Measurements from ENCODE around the gene PERM1.
"Not testable (repeated sequence)": the region's sequence is repeated elsewhere in the genome, so short reads cannot be mapped to it uniquely, and the experiment has no call there.

Gene PERM1

DNA sequence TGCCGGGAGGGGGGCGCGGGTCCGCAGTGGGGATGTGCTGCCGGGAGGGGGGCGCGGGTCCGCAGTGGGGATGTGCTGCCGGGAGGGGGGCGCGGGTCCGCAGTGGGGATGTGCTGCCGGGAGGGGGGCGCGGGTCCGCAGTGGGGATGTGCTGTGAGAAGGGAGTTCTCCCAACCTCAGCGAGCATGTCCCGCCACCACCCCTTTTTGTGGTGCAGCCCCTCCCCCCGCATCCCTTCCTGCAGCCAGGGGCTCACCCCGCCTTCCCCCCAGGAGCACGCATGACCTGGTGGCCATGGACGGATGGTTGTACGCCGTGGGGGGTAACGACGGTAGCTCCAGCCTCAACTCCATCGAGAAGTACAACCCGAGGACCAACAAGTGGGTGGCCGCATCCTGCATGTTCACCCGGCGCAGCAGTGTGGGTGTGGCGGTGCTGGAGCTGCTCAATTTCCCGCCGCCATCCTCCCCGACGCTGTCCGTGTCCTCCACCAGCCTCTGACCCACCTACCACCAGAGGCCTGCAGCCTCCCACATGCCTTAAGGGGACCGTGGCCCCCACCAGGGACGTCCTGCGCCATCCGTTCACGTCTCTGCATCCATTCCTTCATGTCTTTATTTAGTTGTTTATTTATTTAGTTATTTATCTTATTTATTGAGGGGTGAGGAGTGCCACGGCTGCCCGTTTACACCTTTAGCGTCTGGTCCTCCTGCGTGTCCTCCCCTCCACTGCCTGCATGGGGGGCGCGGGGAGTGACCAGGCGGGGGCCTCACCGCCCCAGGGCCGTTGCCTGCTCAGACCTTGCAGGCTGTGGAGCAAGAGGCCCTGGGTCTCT is 17.0 kb downstream of the PERM1 start:
- no peak for DNase-seq

DNA sequence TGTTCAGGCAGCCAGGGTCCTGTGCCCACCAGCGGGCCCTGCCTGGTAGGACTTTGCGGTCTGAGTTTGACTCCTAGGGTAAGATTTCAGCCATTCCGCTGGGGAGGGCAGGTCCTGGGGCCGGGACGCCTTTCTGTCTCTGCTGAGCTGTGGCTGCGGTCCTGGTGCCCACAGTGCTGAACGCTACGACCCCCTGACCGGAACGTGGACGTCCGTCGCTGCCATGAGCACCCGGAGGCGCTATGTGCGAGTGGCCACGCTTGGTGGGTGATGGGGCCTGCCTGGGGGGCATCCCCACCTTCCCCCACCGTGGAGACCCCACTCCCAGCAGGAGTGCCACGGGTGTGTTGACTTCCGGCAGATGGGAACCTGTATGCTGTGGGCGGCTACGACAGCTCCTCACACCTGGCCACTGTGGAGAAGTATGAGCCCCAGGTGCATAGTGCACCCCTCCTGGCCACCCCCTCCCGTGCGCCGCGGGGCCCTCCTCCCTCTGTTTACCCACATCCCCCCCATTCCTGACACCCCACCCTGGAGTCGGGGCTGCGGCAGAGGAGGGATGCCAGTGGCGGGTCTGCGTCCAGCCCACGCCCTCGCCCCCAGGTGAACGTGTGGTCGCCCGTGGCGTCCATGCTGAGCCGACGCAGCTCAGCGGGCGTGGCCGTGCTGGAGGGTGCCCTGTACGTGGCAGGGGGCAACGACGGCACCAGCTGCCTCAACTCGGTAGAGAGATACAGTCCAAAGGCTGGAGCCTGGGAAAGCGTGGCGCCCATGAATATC is 18.0 kb downstream of the PERM1 start:
- DNase-seq = no peak

DNA sequence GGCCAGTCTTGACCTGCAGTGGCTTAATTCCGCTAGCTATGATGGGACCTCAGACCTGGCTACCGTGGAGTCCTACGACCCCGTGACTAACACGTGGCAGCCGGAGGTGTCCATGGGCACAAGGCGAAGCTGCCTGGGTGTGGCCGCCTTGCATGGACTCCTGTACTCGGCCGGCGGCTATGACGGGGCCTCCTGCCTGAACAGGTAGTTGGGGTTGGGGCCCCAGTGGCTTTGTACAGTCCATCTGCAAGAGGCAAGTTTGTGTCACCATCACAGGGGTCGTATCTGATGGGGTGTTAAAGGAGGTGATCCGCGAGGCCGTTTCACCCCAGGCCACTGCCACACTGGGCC is 18.6 kb downstream of the PERM1 start:
- DNase-seq = no peak

DNA sequence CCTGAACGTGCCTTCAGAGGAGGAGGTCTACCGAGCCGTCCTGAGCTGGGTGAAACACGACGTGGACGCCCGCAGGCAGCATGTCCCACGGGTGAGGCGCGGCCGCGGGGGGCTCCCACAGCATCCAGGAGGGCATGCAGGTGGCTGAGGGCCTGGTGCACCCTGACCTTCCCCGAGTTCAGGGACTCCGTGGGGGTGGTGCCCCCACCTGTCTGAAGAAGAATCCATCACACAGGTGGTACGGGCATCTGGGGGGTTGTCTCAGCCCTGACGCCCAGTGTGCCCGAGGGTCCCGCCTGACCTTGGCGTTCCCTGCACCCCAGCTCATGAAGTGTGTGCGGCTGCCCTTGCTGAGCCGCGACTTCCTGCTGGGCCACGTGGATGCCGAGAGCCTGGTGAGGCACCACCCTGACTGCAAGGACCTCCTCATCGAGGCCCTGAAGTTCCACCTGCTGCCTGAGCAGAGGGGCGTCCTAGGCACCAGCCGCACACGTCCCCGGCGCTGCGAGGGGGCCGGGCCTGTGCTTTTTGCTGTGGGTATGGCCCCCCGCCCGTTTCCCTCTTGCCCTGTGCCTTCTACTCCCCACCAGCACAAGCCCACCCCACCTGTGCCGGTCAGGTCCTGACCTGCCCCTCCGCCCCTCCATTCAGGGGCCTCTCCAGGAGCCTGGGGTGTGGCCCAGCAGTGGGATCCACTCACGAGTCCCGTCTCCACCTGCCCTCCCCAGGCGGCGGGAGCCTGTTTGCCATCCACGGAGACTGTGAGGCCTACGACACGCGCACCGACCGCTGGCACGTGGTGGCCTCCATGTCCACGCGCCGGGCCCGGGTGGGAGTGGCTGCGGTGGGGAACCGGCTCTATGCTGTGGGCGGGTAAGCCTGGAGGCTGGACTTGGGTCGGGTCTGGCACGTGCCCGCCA is 19.3 kb downstream of the PERM1 start:
- no peak for DNase-seq

DNA sequence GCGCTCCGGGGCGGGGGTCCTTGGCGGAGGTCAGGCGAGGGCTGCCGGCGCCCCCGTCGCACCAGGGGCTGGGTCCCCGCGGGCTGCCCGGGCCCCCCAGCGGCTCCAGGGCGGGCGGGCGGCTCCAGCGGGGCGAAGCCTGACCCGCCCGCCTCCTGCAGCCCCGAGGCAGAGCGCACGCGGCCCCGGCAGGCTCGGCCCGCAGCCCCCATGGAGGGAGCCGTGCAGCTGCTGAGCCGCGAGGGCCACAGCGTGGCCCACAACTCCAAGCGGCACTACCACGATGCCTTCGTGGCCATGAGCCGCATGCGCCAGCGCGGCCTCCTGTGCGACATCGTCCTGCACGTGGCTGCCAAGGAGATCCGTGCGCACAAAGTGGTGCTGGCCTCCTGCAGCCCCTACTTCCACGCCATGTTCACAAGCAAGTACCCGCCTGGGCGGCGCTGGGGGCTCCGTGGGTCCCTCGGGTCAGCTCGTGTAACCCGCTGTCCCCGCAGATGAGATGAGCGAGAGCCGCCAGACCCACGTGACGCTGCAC is 20.7 kb downstream of the PERM1 start:
- no peak for DNase-seq

DNA sequence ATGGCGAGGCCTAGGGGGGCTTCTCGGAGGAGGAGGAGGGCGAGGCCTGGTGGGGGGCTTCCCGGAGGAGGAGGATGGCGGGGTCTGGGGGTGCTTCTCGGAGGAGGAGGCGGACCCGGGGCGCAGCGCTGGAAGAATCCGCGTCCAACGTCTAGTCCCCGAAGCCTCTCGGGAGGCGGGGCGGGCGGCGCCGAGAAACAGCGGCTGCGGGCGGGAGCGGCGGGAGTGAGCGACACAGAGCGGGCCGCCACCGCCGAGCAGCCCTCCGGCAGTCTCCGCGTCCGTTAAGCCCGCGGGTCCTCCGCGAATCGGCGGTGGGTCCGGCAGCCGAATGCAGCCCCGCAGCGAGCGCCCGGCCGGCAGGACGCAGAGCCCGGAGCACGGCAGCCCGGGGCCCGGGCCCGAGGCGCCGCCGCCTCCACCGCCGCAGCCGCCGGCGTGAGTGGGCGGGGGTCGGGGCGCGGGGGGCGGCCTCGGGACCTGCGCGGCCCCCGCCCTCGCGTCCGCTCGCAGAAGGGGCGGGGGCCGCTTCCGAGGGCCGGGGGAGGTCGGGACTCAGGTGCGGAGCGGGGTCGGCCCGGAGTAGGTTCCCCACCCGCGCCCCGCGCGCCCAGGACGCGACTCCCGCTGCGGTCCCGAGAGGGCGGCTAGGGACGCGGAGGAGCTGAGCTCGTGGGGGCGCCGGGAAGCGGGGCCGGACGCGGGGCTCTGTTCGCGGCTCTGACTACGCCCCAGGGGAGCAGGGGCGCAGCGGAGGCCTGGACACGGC is 21.3 kb downstream of the PERM1 start, which contains the start of gene KLHL17:
KLHL17 (plus strand) TSS at position 222 of the 769 bp plus-strand sequence; CDS start at position 332, 110 bp downstream.
- peak; percentile 63 for DNase-seq

DNA sequence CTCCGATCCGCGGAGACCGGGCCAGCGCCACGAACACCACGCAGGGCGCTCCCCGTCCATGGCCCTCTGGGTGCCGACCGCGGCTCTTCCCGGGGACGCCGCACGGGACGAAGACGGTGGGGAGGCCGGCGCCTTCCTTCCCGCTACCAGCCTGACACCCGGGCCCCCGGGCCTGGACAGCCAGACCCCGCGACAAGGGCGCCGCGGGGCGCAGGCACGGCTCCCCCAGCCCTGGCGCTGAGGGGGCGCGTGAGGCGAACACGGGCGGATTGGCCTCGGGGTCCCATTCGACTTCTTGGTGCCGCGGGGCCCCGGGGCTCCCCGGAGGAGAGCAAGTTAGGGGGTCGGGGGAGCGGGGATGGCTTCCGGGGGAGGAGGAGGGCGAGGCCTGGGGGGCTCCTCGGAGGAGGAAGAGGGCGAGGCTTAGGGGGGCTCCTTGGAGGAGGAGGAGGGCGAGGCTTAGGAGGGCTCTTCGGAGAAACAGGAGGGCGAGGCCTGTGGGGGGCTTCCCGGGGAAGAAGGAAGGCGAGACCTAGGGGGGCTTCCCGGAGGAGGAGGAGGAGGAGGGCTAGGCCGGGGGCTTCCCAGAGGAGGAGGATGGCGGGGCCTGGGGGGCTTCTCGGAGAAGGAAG is 22.0 kb downstream of the PERM1 start:
- DNase-seq = no peak

DNA sequence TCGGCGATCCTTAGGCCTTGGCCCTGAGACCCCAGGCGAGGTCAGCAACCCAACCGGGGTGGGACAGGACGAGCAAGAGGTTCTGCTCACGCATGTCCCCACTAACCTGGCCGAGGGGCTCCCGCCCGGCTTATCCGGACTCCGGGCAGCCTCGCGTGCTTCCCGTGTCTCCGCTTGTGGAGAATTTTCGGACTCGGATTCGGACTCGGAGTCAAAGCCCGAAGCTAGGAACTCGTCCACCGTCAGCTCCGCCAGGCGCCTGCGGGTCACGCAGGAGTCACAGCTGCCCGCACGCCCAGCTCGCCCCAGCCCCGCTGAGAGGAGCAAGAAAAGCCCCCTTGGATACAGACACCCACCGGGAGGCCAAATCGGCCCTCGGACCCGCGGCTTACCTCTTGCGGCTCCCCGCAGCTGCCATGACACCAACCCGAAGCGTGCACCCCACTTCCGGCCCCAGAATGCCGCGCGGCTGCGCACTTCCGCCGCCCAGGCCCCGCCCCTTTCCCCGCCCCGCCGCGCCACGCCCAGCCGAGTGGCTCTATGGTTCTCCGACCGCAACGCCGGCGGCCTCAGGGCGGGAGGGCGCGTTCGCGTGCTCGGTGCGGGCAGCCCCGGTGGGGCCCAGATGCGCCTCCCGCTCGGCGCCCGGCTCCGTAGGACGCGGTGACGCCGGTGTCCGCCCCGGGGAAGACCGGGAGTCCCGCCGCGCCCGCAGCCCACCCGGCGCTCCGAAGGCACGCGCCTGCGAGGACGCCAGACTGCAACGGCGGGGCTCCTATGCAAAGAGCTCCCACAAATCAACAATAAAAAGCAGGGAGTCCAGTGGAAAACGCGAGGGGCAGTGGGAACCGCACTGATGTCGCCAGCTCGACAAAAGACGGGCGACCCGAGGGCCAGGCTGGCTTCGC is 22.8 kb downstream of the PERM1 start, which contains the start of gene NOC2L:
NOC2L (minus strand) TSS at position 434 of the 908 bp plus-strand sequence; CDS start at position 418, 16 bp downstream.
- DNase-seq = peak; percentile 85

DNA sequence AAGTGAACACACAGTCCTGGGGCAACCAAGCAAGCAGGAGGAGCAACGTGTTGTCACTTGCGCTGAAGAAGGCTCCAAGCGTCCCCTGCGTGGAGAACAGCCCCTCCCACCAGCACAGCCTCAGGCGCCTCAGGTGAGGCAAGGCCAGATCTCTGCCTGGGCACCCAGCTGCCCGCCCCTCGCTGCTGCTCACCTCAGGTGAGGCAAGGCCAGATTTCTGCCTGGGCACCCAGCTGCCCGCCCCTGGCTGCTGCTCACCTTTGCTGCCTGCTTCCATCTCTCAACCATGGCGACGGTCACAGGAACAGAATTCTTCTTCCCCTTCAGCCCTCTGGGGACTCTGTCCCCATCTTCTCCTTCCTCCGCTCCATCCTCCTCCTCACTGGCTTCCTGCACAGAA is 25.3 kb downstream of the PERM1 start:
- no peak for DNase-seq

DNA sequence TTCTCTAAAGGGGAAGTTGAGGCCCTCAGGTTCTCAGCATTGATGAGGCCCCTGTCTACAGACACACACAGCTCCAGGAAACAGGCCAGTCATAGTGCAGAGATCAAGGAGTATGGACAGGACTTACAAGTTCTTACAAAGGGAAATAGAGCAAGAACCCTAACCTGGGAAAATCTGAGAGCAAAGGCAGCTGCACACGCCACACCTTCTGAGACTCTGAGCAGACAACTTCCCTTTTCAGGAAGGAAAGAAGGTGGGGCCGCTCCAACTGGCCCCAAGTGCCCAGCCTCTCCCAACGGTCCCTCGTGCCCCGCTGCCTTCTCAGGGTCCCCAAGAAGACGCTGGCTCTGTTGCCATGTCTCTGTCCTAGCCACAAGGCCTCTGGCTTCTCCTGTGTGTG is 26.4 kb downstream of the PERM1 start:
- no peak for DNase-seq

DNA sequence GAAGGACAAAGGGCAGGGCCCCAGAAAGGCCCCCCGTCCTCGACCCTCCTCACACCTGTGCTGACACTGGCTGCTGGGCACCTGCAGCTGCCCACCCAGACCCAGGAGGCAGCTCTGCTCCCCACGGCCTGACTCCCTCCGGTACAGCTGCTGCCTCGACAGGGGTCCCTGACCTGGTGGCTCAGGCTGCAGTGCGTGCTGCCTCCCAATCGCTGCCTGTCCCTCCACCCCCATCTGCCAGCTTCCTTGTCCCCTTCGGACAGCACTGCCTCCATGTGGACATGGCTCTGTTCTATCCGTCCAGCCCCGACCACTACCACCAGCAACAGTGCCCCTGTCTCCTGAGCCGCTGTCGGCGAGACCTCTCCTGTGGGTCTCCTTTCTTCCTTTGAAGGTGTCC is 27.0 kb downstream of the PERM1 start:
- no peak for DNase-seq

DNA sequence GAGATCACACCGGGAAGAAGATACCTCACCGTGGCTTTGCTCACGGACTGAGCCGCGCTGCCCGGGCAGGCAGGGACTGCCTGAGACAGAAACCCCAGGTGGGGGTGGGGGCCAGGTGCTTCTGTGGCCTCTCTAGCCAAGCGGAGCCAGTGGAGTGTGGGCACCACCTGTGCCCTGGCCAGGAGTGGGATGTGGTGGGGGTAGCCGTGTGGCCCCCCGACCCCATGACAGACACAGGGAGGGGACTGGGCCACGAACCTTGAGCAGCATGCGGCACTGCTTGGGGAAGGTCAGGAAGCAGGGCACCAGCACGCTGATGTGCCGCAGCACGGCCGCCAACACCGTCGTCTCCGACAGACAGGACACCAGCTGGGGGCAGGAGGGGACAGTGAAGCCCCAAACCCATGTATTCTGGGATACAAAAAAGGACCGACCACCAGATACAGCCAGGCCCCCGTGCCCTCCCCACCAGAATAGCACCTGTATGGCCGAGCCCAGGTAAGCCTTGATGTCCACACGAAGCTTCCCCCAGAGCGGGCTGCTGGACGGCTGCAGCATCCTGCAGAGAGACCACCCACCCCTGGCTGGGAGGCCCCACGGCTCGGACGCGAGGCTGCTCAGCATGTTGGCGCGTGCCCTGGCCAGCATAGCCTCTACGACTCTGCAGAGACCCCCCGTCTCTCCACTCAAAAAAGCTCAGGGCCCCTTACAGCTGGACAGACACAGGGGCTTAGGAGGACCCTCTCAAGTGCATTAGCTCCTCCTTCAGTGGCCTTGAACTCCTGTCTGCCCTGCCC is 28.2 kb downstream of the PERM1 start:
- no peak for DNase-seq

DNA sequence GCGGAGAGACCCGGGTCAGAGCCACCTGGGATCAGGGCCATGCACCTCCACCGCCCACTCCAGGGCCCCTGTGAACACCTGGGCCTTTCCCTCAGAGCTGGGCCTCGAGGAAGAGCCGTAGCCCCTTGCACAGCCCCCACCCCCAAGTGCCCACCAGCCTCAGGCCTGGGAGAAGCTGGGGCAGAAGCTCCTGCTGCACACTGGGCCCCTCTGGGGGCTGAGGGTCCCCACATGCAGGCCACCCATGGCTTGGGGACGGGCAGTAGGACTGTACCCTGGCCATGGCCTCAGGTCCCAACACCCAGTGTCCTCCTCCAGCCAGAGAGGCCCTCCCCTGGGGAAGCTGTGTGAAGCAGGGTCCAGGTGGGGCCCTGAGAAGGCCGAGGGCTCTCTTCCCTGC is 29.3 kb downstream of the PERM1 start:
- no peak for DNase-seq

DNA sequence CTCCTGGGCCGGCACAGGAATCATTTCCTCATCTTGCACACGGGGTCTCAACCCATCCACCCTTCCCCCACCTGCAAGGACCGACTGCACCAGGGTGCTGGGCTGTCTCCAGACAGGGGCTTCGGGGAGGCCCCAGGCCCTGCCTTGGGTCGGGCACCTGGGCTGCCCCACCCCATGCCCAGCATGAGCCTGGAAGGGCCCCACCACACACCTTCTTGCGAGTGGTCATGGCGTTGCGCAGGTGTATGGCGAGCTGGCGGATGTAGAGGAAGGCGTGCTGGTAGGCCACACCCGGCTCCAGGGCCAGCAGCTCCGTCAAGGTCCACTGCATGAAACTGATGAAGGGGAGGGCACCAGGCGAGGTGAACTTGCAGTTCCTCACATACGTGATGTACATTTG is 29.7 kb downstream of the PERM1 start:
- DNase-seq = no peak

DNA sequence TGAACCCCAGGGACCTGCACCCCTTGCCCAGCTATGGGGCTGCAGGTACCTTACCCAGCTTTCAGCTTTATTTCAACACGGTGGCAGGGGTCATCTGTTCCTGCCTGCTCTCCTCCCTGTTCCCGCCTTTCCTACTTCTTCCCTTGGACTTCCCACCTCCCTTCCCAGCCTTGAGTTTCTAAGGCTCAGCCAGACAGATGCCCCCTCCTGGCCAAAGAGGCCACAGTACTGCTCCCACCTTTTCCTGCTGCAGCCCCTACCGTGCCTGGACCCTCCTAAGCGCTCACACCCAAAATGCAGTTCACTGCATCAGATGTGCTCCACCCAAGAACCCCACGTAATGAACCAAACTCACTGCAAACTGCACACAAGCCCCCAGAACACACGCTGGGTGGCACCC is 30.5 kb downstream of the PERM1 start:
- DNase-seq = no peak

DNA sequence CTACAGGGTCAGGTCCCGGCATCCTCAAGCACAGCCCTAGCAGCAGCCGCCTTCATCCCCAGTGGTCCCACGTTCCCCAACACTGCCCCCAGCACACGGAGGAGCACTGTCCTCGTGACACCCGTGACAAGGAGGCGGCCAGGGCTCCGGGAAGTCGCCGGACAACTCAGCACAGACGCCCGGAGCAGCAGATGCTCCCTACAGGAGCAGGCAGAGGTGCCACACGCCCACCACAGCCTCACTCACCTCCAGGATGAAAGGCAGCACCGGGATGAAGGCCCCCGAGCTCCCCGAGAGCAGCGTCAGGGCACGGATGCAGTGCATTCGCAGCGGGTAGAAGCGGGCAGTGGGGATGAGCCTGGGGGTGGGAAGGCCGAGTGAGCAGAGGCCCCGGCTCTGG is 31.0 kb downstream of the PERM1 start:
- DNase-seq = no peak

DNA sequence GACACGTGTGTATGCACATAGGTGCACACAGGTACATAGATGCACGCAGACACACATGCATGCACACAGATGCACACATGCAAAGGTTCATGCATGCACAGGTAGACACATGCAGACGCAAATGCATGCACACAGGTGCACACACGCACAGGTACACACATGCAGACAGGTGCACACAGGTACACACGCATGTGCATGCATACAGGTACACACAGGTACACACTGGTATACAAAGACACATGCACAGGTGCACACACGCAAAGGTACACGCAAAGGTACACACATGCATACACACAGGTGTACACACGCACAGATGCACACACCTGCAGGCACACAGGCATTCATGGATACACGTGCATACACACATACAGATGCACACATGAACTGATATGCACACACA is 31.6 kb downstream of the PERM1 start:
- no peak for DNase-seq

DNA sequence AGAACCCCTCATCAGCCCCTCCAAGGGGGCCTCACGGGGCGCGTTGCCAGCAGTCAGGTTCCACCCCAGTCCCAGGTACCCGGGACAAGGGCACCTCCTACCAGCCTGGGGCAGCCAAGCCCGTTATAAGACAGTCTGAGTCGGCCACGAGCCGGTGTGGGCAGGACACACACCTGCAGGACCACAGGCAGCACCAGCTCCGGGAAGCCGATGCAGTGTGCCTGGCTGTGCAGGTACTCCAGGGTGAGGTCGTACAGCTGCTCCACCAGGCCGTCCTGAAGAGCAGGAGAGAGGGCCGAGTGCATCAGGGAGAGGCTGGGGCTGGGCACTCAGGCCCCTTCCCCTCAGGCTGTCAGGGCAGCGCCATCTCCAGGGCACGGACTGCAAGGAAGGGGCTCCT is 33.9 kb downstream of the PERM1 start:
- DNase-seq = no peak

DNA sequence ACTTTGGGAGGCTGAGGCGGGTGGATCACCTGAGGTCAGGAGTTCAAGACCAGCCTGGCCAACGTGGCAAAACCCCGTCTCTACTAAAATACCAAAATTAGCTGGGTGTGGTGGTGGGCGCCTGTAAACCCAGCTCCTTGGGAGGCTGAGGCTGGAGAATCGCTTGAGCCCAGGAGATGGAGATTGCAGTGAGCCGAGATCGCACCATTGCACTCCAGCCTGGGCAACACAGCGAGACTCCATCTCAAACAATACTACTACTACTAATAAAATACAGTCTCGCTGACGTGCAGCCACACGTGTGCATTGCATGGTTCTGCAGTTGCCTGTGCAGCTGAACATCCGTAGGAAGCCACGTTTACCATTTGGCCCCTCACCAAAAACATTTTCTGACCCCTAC is 35.1 kb downstream of the PERM1 start:
- not testable (repeated sequence) for DNase-seq
